Natural killer cell (primary cell): ENCODE results near the gene PDZRN4. TPM values are rescaled to one million over a fixed set of nuclear protein-coding genes. Genes with fewer than 3 reads are reported as not detected.

Experiments used
- ATAC-seq, 3 donors: fragments of 150-1000 bp in 2 of 3; fragments of 200-7000 bp in 1 of 3; cut with Tn5 transposase; 1 replicate in 1 of 3; 2 replicates in 2 of 3; pipeline ENCODE4 v1.10.0; 2021; ENCODE audit warnings: mild to moderate bottlenecking in 2 of 3, moderate library complexity in 2 of 3
- DNase-seq, 2 donors: peaks; one replicate each; pipeline versions ENCODE4 v3.0.0 to v3.0.0-alpha.2; 2013 to 2021; ENCODE audit warnings: mixed read lengths in 1 of 2
- H3K27ac ChIP-seq: one replicate; pipeline ENCODE4 v1.5.1; 2013; ENCODE audit warnings: mild to moderate bottlenecking, low read length
- H3K27me3 ChIP-seq: one replicate; pipeline ENCODE4 v1.6.1; 2013; ENCODE audit warnings: low read length; ENCODE audit not compliant: control insufficient read depth, insufficient read depth
- H3K36me3 ChIP-seq: one replicate; pipeline ENCODE4 v1.6.1; 2013; ENCODE audit warnings: low read length; ENCODE audit not compliant: control insufficient read depth, insufficient read depth
- H3K4me1 ChIP-seq: one replicate; pipeline ENCODE4 v1.6.1; 2013; ENCODE audit warnings: low read length; ENCODE audit not compliant: control insufficient read depth, insufficient read depth
- H3K4me3 ChIP-seq: one replicate; pipeline ENCODE4 v1.5.1; 2013; ENCODE audit warnings: low read length
- H3K9me3 ChIP-seq: one replicate; pipeline ENCODE4 v1.6.1; 2013; ENCODE audit warnings: low read length; ENCODE audit not compliant: control insufficient read depth, insufficient read depth
- H3K27ac Mint-ChIP-seq, 2 donors: one replicate each; pipeline ENCODE4 v1.8.0; 2022; ENCODE audit warnings: mild to moderate bottlenecking in 2 of 2, mixed read lengths in 2 of 2, moderate library complexity in 1 of 2
- H3K27me3 Mint-ChIP-seq, 2 donors: one replicate each; pipeline ENCODE4 v1.8.0; 2022; ENCODE audit warnings: low read depth in 2 of 2, mixed read lengths in 2 of 2
- H3K36me3 Mint-ChIP-seq: one replicate; pipeline ENCODE4 v1.8.0; 2022; ENCODE audit warnings: mixed read lengths
- H3K4me1 Mint-ChIP-seq, 2 donors: one replicate each; pipeline ENCODE4 v1.8.0; 2022; ENCODE audit warnings: mixed read lengths in 2 of 2
- H3K4me3 Mint-ChIP-seq: one replicate; pipeline ENCODE4 v1.8.0; 2022; ENCODE audit warnings: mild to moderate bottlenecking, moderate library complexity, mixed read lengths
- H3K9me3 Mint-ChIP-seq, 2 donors: one replicate each; pipeline ENCODE4 v1.8.0; 2022; ENCODE audit warnings: mixed read lengths in 2 of 2
- WGBS: methylation state at CpG from one replicate; pipeline ENCODE4 v1.1.7; 2013; ENCODE audit warnings: missing lambda C conversion rate; ENCODE audit not compliant: insufficient coverage; 5-methylcytosine and 5-hydroxymethylcytosine counted together
- intact Hi-C: fragments of 100-400 bp; cut with micrococcal nuclease; formaldehyde crosslinking; loops from one replicate; pipeline ENCODE4 v1.14.2; 2022
- total RNA-seq, 4 donors: library from RNA; stranded (reverse); fragments of 120-200 nt in 1 of 4; gene quantifications; one replicate each; pipeline versions ENCODE4 v1.2.3 to v1.2.4, GENCODE V29; 2013 to 2022
- TF ChIP-seq, protein P1 (sequence below): fragments of 200-600 bp; IDR thresholded peaks from one replicate; pipeline ENCODE4 v1.8.0; 2022; ENCODE audit warnings: antibody characterized with exemption

The PDZRN4 gene
- total RNA-seq, 3 donors from 2014 or later (not counting 1 experiment from before 2014, with no cell fraction given): not detected

- Mint-ChIP-seq H3K9me3 (peaks cover 0 to 4% of the 10 kb centered on the region in 2 donors), H3K27me3 (peaks cover 0 to 3% of the 10 kb centered on the region in 2 donors), H3K4me1 (no peaks in the 10 kb centered on the region), H3K27ac (no peak overlapping the region), H3K36me3 (no peaks in the 10 kb centered on the region), H3K4me3 (no peak overlapping the region)
- ATAC-seq (no peak), DNase-seq (no peak)
- Histone ChIP-seq H3K27me3 (no peaks in the 10 kb centered on the region), H3K27ac (no peak overlapping the region), H3K4me3 (no peak overlapping the region), H3K9me3 (no peaks in the 10 kb centered on the region), H3K36me3 (no peaks in the 10 kb centered on the region), H3K4me1 (no peaks in the 10 kb centered on the region)
- WGBS: 95% methylated on average over 2 of the region's 3 CpGs
- intact Hi-C loops: no loop called here
- TF ChIP-seq, protein P1, sequence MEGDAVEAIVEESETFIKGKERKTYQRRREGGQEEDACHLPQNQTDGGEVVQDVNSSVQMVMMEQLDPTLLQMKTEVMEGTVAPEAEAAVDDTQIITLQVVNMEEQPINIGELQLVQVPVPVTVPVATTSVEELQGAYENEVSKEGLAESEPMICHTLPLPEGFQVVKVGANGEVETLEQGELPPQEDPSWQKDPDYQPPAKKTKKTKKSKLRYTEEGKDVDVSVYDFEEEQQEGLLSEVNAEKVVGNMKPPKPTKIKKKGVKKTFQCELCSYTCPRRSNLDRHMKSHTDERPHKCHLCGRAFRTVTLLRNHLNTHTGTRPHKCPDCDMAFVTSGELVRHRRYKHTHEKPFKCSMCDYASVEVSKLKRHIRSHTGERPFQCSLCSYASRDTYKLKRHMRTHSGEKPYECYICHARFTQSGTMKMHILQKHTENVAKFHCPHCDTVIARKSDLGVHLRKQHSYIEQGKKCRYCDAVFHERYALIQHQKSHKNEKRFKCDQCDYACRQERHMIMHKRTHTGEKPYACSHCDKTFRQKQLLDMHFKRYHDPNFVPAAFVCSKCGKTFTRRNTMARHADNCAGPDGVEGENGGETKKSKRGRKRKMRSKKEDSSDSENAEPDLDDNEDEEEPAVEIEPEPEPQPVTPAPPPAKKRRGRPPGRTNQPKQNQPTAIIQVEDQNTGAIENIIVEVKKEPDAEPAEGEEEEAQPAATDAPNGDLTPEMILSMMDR: no peak
Measured at GRCh38 chr12:41528874-41529273, 340.8 kb downstream of the PDZRN4 start.

DNA sequence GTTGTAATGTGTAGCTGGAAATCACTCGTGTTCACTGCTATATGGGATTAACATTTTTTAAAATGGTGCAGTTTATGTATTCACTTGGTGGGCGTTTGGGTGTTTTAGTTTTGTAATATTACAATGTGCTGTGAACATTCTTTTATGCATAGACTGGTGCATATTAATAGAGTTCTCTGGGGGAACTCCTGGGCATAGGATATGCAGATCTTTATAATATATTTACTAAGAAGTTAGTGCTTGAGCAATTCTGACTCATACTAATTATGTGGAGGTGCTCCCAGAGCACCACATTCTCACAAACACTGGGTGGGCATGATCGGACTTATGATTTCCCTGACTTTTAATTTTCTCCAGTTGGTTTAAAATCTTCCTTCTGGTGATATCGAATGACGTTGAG, 342.3 kb downstream of the PDZRN4 start:
- Mint-ChIP-seq H3K4me1 (no peaks in the 10 kb centered on the region), H3K27ac (no peak overlapping the region), H3K36me3 (no peaks in the 10 kb centered on the region), H3K9me3 (peaks cover 0 to 2% of the 10 kb centered on the region in 2 donors), H3K27me3 (peaks cover 0 to 3% of the 10 kb centered on the region in 2 donors), H3K4me3 (no peak overlapping the region)
- no peak overlapping the region for H3K4me3 ChIP-seq
- H3K9me3 ChIP-seq: no peaks in the 10 kb centered on the region
- no peaks in the 10 kb centered on the region for H3K27me3 ChIP-seq
- intact Hi-C loops: no loop called here
- TF ChIP-seq, protein P1: no peak
- H3K27ac ChIP-seq: no peak overlapping the region
- no peaks in the 10 kb centered on the region for H3K4me1 ChIP-seq
- no peaks in the 10 kb centered on the region for H3K36me3 ChIP-seq
- 79% methylated on average over 5 of the region's 5 CpGs for WGBS
- ATAC-seq (no peak), DNase-seq (no peak)

DNA sequence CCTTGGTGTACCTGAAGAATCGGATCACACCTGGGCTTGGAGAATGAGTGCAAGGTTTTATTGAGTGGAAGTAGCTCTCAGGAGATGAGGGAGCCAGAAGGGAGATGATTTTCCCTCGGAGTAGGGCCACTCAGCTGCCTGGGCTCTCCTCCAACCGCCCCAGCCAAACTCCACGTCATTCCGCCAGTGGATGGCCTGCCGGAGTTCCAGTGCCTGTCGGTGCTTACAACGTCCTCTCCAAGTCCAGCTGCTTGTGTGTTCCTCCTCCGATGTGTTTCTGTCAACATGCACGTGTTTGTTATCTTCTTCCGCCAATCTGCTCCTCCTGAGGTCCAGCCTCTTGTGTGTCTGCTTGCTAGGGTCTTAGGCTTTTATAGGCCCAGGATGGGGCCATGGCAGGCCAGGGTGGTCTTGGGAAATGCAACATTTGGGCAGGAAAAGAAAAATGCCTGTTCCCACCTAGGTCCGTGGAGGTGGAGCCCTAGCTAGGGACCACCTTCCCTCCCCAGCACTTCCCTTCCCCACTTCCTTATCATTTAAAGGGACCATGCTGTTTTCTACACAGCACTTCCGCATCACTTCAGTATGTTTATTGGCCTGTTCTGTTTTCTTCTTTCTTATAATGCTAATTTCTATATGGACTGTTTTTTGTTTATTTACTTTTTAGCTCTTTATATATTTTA, 343.2 kb downstream of the PDZRN4 start:
- ATAC-seq (no peak), DNase-seq (no peak)
- H3K4me3 Mint-ChIP-seq: no peak overlapping the region
- H3K9me3 Mint-ChIP-seq: no peaks in the 10 kb centered on the region
- no peaks in the 10 kb centered on the region for H3K27me3 Mint-ChIP-seq
- no peaks in the 10 kb centered on the region for H3K36me3 Mint-ChIP-seq
- H3K27me3 ChIP-seq: no peaks in the 10 kb centered on the region
- no peak overlapping the region for H3K4me3 ChIP-seq
- H3K4me1 Mint-ChIP-seq: no peaks in the 10 kb centered on the region
- WGBS: 90% methylated on average over 12 of the region's 13 CpGs
- H3K27ac Mint-ChIP-seq: no peak overlapping the region
- TF ChIP-seq, protein P1: no peak
- intact Hi-C loops: no loop called here
- H3K36me3 ChIP-seq: no peaks in the 10 kb centered on the region
- no peaks in the 10 kb centered on the region for H3K4me1 ChIP-seq
- no peak overlapping the region for H3K27ac ChIP-seq
- no peaks in the 10 kb centered on the region for H3K9me3 ChIP-seq

GRCh38 chr12:41532072-41532471, 344.0 kb downstream of the PDZRN4 start:
- no CpG with 5 or more reads among the region's 2 CpGs for WGBS
- H3K4me1 Mint-ChIP-seq: peaks cover 0 to under 1% of the 10 kb centered on the region in 2 donors
- H3K27ac Mint-ChIP-seq: no peak overlapping the region
- H3K4me3 Mint-ChIP-seq: no peak overlapping the region
- no peak overlapping the region for H3K27ac ChIP-seq
- no peaks in the 10 kb centered on the region for H3K4me1 ChIP-seq
- H3K27me3 ChIP-seq: no peaks in the 10 kb centered on the region
- TF ChIP-seq, protein P1: no peak
- no peaks in the 10 kb centered on the region for H3K36me3 ChIP-seq
- no peak for DNase-seq
- H3K9me3 Mint-ChIP-seq: no peaks in the 10 kb centered on the region
- no peaks in the 10 kb centered on the region for H3K36me3 Mint-ChIP-seq
- no peaks in the 10 kb centered on the region for H3K9me3 ChIP-seq
- no peak for ATAC-seq
- no peak overlapping the region for H3K4me3 ChIP-seq
- H3K27me3 Mint-ChIP-seq: no peaks in the 10 kb centered on the region
- intact Hi-C loops: no loop called here
